HG03432 (cell line): Measurements from ENCODE around the gene THEMIS2.
"Not testable (repeated sequence)": the region's sequence is repeated elsewhere in the genome, so short reads cannot be mapped to it uniquely, and the experiment has no call there.

ENCODE experiments used
- ATAC-seq: cut with Tn5 transposase; IDR thresholded peaks from one replicate; pipeline ENCODE4 v1.9.1; 2021; ENCODE audit warnings: mild to moderate bottlenecking, moderate library complexity; ENCODE audit not compliant: unreplicated experiment

THEMIS2 gene

DNA sequence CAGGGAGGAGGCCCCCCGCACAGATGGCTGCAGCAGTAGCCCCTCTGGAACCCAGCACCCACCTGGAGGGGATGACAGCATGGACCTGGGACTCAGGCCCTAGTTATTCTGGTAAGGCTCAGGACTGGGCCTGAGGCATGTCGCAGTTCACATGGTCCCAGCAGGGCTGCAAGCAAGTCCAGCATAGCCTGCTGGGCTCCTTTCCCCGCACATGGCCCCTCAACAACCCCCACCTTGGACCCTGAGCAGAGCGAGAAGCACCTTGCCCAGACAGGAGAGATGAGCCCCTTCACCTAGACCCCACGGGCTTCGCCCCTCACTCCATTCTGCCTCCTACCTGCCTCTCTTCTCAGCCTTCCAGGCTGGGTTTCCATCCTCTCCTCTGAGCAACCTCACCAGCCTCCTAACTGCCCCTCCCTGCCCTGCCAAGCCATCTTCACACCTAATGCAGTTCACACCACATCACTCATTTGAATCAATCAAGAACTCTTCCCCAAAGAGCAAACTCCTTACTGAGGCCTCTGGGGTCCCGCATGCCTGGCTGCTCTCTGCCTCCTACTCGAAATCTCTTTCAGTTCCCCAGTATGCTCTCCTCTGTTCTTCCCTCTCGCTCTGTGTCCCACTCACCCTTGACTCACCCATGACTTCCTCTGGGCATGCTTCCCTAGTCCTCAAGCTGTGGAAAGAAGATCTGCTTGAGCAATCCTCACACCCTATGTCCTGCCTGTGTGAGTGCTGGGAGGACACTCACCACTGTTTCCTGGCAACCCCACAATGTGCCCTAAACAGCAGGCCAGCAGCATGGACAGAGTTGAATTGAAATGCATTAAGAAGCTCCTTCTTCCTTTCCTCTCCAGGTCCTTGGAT lies 9.4 kb upstream of the THEMIS2 start:
- peak; percentile 49 for ATAC-seq

DNA sequence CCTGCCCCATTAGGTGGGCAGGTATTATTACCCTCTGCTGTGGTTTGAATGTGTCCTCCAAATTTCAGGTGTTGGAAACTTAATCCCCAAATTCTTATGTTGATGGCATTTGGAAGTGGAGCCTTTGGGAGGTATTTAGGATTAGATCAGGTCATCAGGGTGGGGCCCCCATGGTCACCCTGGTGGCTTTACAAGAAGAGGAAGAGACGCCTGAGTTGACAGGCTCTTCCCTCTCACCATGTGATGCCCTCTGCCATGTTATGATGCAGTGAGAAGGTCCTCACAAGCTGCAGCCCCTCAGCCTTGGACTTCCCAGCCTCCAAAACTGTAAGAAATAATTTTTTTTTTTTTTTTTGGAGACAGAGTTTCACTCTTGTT lies 8.8 kb upstream of the THEMIS2 start:
- ATAC-seq: no peak

DNA sequence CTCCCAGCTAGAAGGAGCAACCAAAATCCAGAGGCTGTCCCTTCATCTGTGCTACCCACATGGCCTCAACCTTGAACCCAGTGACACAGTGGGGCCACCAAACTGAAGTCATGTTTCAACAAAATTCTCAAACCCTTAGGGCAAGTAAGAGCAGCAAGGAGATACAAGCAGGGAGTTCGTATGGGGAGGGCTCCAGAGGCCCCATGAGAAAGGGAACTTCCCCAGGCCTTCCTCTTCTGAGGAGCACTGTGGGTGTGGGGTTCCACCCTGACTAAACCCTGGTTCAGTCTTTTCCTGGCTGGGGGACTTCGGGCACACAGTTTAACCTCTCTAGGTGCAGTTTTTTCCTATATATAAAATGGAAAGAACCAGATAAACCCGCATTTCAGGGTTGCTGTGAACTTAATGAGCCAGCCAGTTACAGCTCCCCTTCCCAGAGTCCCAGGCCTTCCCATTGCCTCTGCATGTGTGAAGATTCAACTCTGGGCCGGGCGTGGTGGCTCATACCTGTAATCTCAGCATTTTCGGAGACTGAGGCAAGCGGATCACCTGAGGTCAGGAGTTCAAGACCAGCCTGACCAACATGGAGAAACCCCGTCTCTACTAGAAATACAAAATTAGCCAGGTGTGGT lies 8.0 kb upstream of the THEMIS2 start:
- no peak for ATAC-seq

DNA sequence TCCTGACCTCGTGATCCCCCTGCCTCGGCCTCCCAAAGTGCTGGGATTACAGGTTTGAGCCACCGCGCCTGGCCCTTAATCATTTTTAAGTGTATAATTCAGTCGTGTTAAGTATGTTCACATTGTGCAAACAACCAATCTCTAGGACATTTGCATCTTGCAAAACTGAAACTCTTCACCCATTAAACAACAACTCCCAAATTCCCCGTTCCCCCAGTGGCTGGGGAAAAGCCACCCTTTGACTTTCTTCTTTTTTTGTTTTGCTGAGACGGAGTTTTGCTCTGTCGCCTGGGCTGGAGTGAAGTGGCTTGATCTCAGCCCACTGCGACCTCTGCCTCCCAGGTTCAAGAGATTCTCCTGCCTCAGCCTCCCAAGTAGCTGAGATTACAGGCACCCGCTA lies 6.5 kb upstream of the THEMIS2 start:
- no peak for ATAC-seq

DNA sequence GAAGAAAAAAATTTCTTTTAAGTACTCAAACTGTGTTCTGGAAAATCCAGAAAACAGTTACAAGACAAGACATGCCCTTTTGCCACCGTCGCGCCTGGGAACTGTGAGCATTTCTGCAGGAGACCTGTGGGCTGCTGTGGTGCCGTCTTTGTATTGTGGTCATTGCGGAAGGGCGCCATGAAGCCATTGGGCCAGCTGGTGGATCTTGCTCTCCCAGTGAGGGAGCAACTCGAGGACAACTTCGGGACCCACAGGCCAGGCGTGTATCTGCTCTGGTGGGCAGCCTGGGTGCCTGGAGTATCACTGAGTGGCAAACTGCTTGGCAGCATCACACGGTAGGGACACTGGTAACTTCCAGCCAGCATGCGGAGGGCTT lies 3.8 kb upstream of the THEMIS2 start:
- no peak for ATAC-seq

DNA sequence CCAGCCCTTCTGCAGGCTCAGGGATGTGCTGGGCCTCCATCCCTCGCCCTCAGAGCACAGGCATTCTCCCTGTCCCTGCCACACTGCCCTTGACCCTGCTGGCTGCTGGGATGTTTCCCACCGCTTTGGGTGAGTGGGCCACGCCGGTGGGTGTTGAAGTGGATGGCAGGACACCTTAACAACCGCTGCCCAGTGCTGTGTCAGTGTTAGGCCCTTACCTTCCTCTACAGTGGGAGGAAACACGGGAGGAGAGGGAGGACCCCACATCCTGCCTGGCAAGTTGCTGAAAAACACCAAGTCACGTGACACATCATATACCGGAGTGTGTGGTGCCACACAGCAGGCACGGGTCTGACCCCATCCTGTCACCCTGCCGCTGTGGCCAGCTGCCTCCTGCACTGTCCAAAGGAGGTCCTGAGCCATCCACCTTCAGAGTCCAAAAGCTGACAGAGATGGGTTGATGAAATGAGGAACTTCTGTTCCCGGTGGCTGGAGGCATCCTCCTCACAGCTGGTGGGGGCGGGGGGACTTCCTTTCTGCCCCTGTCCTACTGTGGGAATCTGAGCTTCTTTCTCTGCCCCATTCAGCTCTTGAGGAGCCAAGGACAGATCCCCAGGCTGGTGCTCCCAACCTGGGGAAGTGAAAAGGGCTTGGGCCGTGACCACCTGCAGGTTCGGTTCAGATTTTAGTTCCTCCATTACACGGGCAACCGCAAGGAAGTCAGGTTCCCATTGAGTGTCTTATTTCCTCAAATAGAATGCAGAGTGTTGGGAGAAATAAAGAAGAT lies 3.2 kb upstream of the THEMIS2 start:
- peak; percentile 38 for ATAC-seq

DNA sequence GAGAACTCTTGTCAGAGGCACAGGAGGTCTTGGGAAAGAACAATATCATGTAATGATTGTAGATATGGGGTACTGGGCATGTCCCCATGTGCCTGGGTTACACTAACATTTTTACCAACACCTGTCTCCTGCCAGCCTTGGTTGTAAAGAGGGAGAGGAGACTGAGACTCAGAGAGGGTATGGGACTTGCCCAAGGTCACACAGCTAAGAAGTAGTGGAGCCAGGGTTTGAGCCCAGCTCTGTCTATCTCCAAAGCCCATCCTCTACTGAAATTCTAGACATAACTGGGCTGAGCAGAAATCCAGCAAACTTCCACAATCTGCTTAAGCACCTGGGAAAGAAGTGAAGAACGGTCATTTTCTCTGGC lies 2.6 kb upstream of the THEMIS2 start:
- ATAC-seq: no peak

DNA sequence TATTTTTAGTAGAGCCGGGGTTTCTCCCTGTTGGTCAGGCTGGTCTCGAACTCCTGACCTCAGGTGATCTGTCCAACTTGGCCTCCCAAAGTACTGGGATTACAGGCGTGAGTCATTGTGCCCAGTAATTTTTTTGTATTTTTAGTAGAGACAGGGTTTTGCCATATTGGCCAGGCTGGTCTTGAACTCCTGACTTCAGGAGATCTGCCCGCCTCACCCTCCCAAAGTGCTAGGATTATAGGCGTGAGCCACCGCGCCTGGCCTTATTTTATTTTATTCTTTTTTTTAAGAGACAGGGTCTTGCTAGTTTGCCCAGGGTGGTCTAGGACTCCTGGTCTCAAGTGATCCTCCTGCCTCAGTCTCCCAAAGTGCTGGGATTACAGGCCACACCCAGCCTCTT lies 1.3 kb upstream of the THEMIS2 start:
- not testable (repeated sequence) for ATAC-seq

DNA sequence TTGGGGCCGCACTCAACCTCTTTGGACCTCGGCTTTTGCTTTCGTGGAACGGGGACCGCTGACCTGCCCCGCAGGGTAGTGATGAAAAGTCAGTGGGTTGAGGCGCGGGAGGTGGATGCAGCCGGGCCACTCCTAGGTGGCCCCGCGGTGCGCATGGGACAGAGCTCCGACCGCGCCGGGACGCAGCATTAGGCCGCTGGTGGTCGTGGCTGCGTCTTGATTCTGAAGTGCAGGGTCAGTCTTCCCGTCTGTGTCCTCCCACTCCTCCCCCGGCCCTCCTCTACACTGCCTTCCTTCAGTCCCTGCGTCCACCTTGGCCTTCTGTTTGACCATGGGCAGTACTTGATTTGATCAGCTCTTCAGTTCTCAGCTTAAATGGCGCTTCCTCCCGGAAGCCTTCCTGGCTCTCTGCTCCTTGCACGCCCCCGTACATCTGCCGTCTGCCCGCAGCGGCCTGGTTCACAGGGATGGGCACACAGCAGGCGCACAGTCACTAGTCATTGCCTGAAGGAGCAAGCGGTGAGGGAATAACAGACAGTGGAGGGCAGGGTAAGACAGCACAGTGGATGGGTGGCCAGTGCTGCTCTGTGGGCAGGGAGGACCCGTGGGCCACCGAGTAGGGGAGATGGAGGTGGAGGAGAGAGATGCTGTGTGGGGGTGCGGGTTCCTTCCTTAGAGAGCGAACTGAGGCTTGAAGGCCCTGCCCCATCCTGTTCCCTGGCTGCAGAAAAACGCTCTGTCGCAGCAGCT lies 633 bp downstream of the THEMIS2 start:
- ATAC-seq: peak; percentile 11

DNA sequence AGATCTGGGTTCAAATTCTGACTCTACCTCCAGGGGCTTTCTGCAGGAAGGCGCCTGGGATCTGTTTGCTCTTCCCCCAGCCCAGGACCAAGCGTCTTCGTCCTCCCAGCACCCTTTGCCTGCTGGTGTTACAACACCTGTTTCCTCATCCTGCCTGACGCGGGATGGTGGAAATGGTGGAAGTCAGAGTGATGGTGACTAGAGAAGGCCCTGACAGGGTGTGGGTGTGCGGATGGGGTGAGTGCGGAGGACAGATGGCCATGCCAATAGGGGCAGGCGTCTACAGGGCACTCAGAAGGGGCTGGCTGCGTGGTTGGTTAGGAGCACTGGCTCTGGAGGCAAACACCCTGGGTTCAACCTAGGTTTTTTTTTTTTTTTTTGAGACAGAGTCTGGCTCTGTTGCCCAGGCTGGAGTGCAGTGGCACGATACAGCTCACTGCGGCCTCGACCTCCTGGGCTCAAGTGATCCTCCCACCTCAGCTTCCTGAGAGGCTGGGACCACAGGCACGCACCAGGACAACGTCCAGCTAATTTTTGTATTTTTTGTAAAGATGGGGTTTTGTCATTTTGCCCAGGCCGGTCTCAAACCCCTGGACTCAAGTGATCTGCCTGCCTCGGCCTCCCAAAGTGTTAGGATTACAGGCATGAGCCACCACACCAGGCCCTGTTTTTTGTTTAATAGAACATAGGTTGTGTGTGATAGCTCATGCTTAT lies 1.5 kb downstream of the THEMIS2 start:
- ATAC-seq: no peak

DNA sequence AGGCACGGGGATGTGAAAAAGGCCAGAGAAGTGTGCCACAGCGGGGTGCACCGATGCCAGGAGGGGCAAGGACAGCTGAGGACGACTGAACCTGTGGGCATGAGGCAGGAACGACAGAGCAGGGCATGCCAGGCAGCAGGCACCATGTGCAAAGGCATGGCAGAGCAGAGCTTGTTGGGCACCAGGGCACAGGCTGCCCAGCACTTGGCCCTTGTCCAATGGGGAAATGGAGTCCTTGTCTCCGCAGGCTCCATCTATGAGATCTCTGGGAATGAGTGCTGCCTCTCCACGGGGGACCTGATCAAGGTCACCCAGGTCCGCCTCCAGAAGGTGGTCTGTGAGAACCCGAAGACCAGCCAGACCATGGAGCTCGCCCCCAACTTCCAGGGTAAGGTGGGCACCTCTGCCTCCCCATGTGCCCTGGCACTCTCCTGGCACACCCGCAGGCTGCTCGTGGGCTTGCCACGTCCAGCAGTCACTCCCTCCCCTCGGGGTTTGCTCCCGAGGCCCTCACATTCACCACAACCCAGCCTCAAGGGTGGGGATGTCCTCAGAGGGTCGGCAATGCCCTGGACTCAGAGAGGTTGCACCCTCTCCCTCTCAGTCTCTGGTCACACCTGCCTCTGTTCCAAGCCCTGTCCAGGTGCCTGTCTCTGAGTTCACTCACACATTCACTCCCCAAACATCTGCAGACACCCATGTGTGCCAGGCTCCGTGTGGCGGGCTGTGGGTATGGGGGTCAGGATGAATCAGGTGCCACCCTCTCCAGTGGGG lies 4.2 kb downstream of the THEMIS2 start:
- ATAC-seq: no peak

DNA sequence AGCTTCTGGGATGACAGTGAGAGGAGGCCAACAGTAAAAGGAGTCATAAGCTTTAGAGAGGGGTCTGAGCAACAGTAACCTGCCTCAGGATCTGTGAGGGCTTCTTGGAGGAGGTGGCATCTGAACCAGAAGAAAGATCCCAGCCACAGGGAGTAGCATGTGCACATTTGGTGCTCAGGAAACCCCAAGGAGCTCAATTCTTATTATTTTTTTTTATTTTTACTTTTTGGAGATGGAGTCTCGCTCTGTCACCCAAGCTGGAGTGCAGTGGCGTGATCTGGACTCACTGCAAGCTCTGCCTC lies 4.7 kb downstream of the THEMIS2 start:
- no peak for ATAC-seq

DNA sequence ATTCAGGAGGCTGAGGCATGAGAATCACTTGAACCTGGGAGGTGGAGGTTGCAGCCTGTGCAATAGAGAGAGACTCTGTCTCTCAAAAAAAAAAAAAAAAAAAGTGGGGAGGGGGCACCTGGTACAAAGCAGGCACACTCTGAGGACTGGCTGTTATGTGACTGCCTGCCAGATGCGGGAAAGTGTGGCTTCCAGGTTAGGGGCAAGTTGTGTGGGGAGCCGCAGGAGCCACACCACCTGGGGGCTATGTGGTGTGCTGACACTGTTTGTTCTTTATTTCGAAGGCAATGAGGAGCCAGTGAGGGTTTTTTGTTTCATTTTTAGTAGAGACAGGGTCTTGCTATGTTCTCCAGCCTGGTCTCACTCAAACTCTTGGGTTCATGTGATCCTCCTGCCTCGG lies 5.7 kb downstream of the THEMIS2 start:
- no peak for ATAC-seq

DNA sequence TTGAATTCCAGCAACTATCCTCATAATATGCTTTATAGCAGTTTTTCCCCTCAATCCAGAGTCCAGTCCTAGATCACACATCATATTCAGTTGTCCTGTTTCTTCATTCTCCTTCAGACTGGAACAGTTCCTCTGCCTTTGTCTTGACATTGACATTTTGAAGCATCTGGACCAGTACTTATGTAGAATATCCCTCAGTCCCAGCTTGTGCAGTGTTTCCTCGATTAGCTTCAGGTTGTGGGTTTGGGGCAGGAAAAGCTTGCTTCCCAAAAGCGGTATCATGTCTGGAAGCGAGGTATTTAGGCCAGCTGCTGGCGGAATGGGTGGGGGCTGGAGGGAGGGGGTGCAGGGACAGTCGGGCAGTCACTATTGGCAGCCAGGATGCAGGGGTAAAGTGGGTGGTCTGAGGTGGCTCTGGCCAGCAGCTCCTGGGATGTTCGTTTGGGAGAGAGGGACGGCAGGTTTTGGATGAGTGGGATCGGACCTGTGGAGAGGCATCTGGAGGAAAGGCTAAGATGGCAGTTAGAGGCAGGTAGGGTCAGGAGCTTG lies 6.5 kb downstream of the THEMIS2 start:
- ATAC-seq: no peak

DNA sequence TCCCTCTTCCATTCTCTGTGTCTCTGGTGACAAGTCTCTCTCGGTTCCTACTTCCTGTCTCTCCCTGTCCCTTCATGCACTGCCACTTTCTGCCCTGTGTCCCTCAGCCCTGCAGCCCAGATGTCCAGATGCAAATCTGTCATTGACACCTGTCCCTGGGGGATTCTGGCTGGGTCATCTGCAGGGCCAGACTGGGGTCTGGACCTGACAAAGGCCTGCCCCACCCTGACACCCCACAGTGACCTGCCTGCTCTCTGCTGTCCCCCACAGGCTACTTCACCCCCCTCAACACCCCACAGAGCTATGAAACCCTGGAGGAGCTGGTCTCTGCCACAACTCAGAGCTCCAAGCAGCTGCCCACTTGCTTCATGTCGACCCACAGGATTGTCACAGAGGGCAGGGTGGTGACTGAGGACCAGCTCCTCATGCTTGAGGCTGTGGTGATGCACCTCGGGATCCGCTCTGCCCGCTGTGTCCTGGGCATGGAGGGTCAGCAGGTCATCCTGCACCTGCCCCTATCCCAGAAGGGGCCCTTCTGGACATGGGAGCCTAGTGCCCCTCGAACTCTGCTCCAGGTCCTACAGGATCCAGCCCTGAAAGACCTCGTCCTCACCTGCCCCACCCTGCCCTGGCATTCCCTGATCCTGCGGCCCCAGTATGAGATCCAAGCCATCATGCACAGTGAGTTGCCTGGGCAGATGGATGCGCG lies 7.2 kb downstream of the THEMIS2 start:
- no peak for ATAC-seq

DNA sequence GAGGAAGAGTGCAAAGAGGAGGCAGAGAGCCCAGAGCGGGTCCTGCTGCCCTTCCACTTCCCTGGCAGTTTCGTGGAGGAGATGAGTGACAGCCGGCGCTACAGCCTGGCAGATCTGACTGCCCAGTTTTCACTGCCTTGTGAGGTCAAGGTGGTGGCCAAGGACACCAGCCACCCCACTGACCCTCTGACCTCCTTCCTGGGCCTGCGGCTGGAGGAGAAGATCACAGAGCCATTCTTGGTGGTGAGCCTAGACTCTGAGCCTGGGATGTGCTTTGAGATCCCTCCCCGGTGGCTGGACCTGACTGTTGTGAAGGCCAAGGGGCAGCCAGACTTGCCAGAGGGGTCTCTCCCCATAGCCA lies 10.2 kb downstream of the THEMIS2 start:
- ATAC-seq: no peak

DNA sequence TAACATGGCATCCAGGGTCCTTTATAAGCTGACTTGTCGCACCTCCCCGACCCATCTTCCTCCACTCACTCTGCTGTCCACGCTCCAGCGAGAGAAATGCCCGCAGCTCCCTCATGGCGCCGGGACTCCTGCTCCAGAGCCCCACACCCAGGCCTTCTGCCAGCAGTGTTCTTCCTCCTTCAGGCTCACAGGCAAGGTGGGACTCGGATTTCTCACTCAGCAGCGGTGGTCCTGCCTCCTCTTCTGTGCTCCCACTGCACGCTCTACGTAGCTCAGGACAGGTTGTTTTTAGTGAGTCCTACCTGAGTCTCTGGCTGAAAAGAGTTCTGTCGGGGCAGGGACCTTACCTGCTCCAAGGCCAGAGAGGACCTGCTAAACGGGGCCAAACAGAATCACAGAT lies 11.2 kb downstream of the THEMIS2 start:
- no peak for ATAC-seq

DNA sequence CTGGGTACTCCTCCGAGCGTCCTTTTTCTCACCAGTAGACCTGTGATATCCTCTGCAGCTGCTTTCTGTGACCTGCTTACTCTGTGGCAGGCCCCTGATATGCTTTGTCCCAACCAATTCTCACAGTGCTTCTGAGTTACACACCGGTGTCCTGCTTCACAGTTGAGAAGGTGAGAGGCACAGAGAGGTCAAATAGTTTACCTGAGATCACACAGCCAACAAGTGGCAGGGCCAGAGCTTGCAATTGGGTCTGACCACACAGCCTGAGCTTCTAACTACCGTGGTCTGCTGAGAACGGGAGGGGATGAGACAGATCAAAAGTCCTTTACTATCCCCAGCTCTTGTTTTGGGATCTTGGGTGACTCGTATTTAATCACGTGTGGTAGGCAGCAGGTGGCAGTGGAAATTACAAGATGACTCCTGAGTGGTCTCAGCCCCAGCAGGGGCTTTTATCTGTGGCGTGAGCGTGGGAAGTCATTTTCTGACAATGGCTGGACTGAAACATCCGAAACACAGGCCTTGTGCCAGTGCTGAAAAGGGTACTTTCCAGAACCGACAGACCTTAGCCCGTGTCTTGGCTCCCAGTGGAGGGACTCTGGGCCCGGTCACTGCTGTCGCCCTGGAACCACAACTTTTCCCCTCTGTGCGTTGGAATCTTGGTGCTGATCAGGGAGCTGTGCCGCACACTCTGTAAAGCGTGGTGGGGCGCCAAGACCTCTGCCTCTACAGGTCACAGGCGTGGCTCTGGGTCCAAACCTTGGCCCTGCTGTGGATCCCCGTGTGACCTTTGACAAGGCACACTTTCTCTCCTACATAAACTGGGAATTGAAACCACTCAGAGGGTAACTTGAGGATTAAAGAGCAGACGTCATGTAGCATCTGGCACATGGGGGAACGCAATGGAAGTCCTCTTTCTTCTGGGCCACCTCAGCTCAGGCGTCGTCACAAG lies 11.9 kb downstream of the THEMIS2 start:
- ATAC-seq: peak; percentile 38
